Mesendoderm (in vitro differentiated cells): Measurements from ENCODE around the gene CYP46A1.

Source experiments
- DNase-seq: peaks from one replicate; pipeline ENCODE4 v3.0.0; 2013
- H2AK5ac ChIP-seq: 2 replicates; pipeline ENCODE4 v1.6.1; 2013; ENCODE audit warnings: low read length, inconsistent platforms
- H2BK120ac ChIP-seq: 2 replicates; pipeline ENCODE4 v1.6.1; 2013; ENCODE audit warnings: low read depth, mild to moderate bottlenecking, low read length, moderate library complexity, mixed read lengths
- H2BK15ac ChIP-seq: replicated peaks from 2 replicates; pipeline ENCODE4 v1.6.1; 2013; ENCODE audit warnings: low read depth, mild to moderate bottlenecking, moderate library complexity
- H2BK5ac ChIP-seq: 2 replicates; pipeline ENCODE4 v1.6.1; 2013; ENCODE audit warnings: low read length, inconsistent platforms
- H3K18ac ChIP-seq: 2 replicates; pipeline ENCODE4 v1.6.1; 2013; ENCODE audit warnings: mild to moderate bottlenecking, low read length, mixed read lengths
- H3K23ac ChIP-seq: one replicate; pipeline ENCODE4 v1.6.1; 2013; ENCODE audit warnings: low read length
- H3K27ac ChIP-seq: 2 replicates; pipeline ENCODE4 v1.5.1; 2013; ENCODE audit warnings: low read depth, mild to moderate bottlenecking, inconsistent platforms, low read length, moderate library complexity
- H3K27me3 ChIP-seq: 2 replicates; pipeline ENCODE4 v1.6.1; 2013; ENCODE audit warnings: low read length, control low read depth, mild to moderate bottlenecking, inconsistent platforms; ENCODE audit not compliant: insufficient read depth, poor library complexity
- H3K36me3 ChIP-seq: 2 replicates; pipeline ENCODE4 v1.6.1; 2013; ENCODE audit warnings: low read length, inconsistent platforms; ENCODE audit not compliant: control insufficient read depth, insufficient read depth
- H3K4ac ChIP-seq: one replicate; pipeline ENCODE4 v1.6.1; 2013; ENCODE audit warnings: low read depth, mild to moderate bottlenecking, low read length, moderate library complexity
- H3K4me1 ChIP-seq: 2 replicates; pipeline ENCODE4 v1.6.1; 2013; ENCODE audit warnings: low read depth, low read length, inconsistent platforms; ENCODE audit not compliant: control insufficient read depth
- H3K4me2 ChIP-seq: 2 replicates; pipeline ENCODE4 v1.6.1; 2013; ENCODE audit warnings: low read length
- H3K4me3 ChIP-seq: 2 replicates; pipeline ENCODE4 v1.5.1; 2013; ENCODE audit warnings: mild to moderate bottlenecking, low read length
- H3K56ac ChIP-seq: one replicate; pipeline ENCODE4 v1.6.1; 2013; ENCODE audit warnings: low read length
- H3K79me1 ChIP-seq: 2 replicates; pipeline ENCODE4 v1.6.1; 2013; ENCODE audit warnings: low read length, inconsistent platforms
- H3K79me2 ChIP-seq: 2 replicates; pipeline ENCODE4 v1.6.1; 2013; ENCODE audit warnings: mild to moderate bottlenecking, low read length; ENCODE audit not compliant: control insufficient read depth, insufficient read depth
- H3K9ac ChIP-seq: 2 replicates; pipeline ENCODE4 v1.6.1; 2013; ENCODE audit warnings: low read length, inconsistent platforms
- H4K5ac ChIP-seq: one replicate; pipeline ENCODE4 v1.6.1; 2013; ENCODE audit warnings: low read length
- H4K8ac ChIP-seq: one replicate; pipeline ENCODE4 v1.6.1; 2013; ENCODE audit warnings: low read depth, mild to moderate bottlenecking, control low read depth, low read length, moderate library complexity
- WGBS: extraction: QIAGEN DNeasy Blood & Tissue Kit; methylation state at CpG from one replicate; pipeline ENCODE4 v1.1.7; 2013; ENCODE audit warnings: low lambda C conversion rate, missing lambda C conversion rate; ENCODE audit not compliant: insufficient coverage; ENCODE audit errors: extremely low coverage; 5-methylcytosine and 5-hydroxymethylcytosine counted together

CYP46A1 gene

GRCh38 chr14:99654235-99654985, 29.7 kb upstream of the CYP46A1 start:
- no peak overlapping the region for H2BK120ac ChIP-seq
- no peak overlapping the region for H3K4me2 ChIP-seq
- no peaks in the 10 kb centered on the region for H3K4me1 ChIP-seq
- no peak overlapping the region for H2AK5ac ChIP-seq
- H2BK15ac ChIP-seq: no peak overlapping the region
- DNase-seq: no peak
- no peak overlapping the region for H3K27ac ChIP-seq
- no peak overlapping the region for H4K8ac ChIP-seq
- no peaks in the 10 kb centered on the region for H3K27me3 ChIP-seq
- no peak overlapping the region for H2BK5ac ChIP-seq
- no CpG with 5 or more reads among the region's 7 CpGs for WGBS
- no peak overlapping the region for H3K23ac ChIP-seq
- no peak overlapping the region for H3K4ac ChIP-seq
- H3K36me3 ChIP-seq: no peaks in the 10 kb centered on the region
- H3K9ac ChIP-seq: no peak overlapping the region
- no peak overlapping the region for H3K56ac ChIP-seq
- no peak overlapping the region for H3K18ac ChIP-seq
- H3K4me3 ChIP-seq: no peak overlapping the region
- H3K79me2 ChIP-seq: no peaks in the 10 kb centered on the region
- H3K79me1 ChIP-seq: no peaks in the 10 kb centered on the region
- no peak overlapping the region for H4K5ac ChIP-seq

GRCh38 chr14:99655521-99655920, 28.6 kb upstream of the CYP46A1 start:
- no peak overlapping the region for H2BK15ac ChIP-seq
- H3K27me3 ChIP-seq: no peaks in the 10 kb centered on the region
- WGBS: no CpG with 5 or more reads among the region's 4 CpGs

GRCh38 chr14:99656171-99656570, 27.9 kb upstream of the CYP46A1 start:
- no peak overlapping the region for H4K5ac ChIP-seq
- H3K36me3 ChIP-seq: no peaks in the 10 kb centered on the region
- H3K4ac ChIP-seq: no peak overlapping the region
- no peak overlapping the region for H3K56ac ChIP-seq
- H3K23ac ChIP-seq: no peak overlapping the region
- no peaks in the 10 kb centered on the region for H3K27me3 ChIP-seq
- no peak overlapping the region for H2BK5ac ChIP-seq
- no peak overlapping the region for H4K8ac ChIP-seq
- H3K4me1 ChIP-seq: peaks cover 6% of the 10 kb centered on the region
- no CpG with 5 or more reads among the region's 5 CpGs for WGBS
- no peak overlapping the region for H3K18ac ChIP-seq
- no peak overlapping the region for H2BK120ac ChIP-seq
- no peak overlapping the region for H2BK15ac ChIP-seq
- H3K27ac ChIP-seq: no peak overlapping the region
- no peak for DNase-seq
- no peaks in the 10 kb centered on the region for H3K79me2 ChIP-seq
- H3K9ac ChIP-seq: no peak overlapping the region
- no peak overlapping the region for H3K4me2 ChIP-seq
- no peak overlapping the region for H2AK5ac ChIP-seq
- no peaks in the 10 kb centered on the region for H3K79me1 ChIP-seq
- H3K4me3 ChIP-seq: no peak overlapping the region

More at GRCh38 chr14:99655521-99655920, 28.6 kb upstream of the CYP46A1 start:
- Histone ChIP-seq H2BK5ac (no peak overlapping the region), H3K27ac (no peak overlapping the region), H2BK120ac (no peak overlapping the region), H3K4me2 (no peak overlapping the region), H3K18ac (no peak overlapping the region), H3K23ac (no peak overlapping the region), H3K4me1 (peaks cover 2% of the 10 kb centered on the region), H3K79me2 (no peaks in the 10 kb centered on the region), H3K79me1 (no peaks in the 10 kb centered on the region), H3K9ac (no peak overlapping the region), H3K4me3 (no peak overlapping the region), H2AK5ac (no peak overlapping the region), H3K4ac (no peak overlapping the region), H3K36me3 (no peaks in the 10 kb centered on the region), H4K5ac (no peak overlapping the region), H4K8ac (no peak overlapping the region), H3K56ac (no peak overlapping the region)
- no peak for DNase-seq

GRCh38 chr14:99657645-99658155, 26.4 kb upstream of the CYP46A1 start:
- Histone ChIP-seq H3K4ac (no peak overlapping the region), H3K4me3 (no peak overlapping the region), H2AK5ac (no peak overlapping the region), H4K8ac (no peak overlapping the region), H3K56ac (no peak overlapping the region), H3K4me1 (peaks cover 6% of the 10 kb centered on the region), H2BK15ac (no peak overlapping the region), H3K27ac (no peak overlapping the region), H3K4me2 (no peak overlapping the region), H3K79me2 (no peaks in the 10 kb centered on the region), H2BK120ac (no peak overlapping the region), H3K18ac (no peak overlapping the region), H3K79me1 (no peaks in the 10 kb centered on the region), H4K5ac (no peak overlapping the region), H2BK5ac (no peak overlapping the region), H3K23ac (no peak overlapping the region), H3K9ac (no peak overlapping the region), H3K36me3 (no peaks in the 10 kb centered on the region), H3K27me3 (no peaks in the 10 kb centered on the region)
- no peak for DNase-seq
- no CpG with 5 or more reads among the region's 1 CpG for WGBS

GRCh38 chr14:99658218-99658845, 25.8 kb upstream of the CYP46A1 start:
- H3K36me3 ChIP-seq: no peaks in the 10 kb centered on the region
- no peak overlapping the region for H3K4me2 ChIP-seq
- no peak overlapping the region for H2BK15ac ChIP-seq
- H4K8ac ChIP-seq: no peak overlapping the region
- no peak overlapping the region for H2BK5ac ChIP-seq
- H2BK120ac ChIP-seq: no peak overlapping the region
- no peak overlapping the region for H3K23ac ChIP-seq
- no peak for DNase-seq
- H3K27me3 ChIP-seq: no peaks in the 10 kb centered on the region
- H3K4me3 ChIP-seq: no peak overlapping the region
- no peak overlapping the region for H3K18ac ChIP-seq
- H3K9ac ChIP-seq: no peak overlapping the region
- H3K79me1 ChIP-seq: no peaks in the 10 kb centered on the region
- no peak overlapping the region for H3K27ac ChIP-seq
- H3K4ac ChIP-seq: no peak overlapping the region
- H3K79me2 ChIP-seq: no peaks in the 10 kb centered on the region
- WGBS: no CpG with 5 or more reads among the region's 15 CpGs
- no peak overlapping the region for H2AK5ac ChIP-seq
- H3K56ac ChIP-seq: no peak overlapping the region
- peaks cover 6% of the 10 kb centered on the region for H3K4me1 ChIP-seq
- no peak overlapping the region for H4K5ac ChIP-seq
